Measurements from ENCODE around the gene ASB10. TPM values are rescaled to one million over a fixed set of nuclear protein-coding genes. Genes with fewer than 3 reads are reported as not detected.
A peak's percentile ranks its signal among the peaks of the same experiment; 100 is the strongest.

ASB10 gene
- total RNA-seq, 6 experiments from 2014 or later: not detected

GRCh38 chr7:151167197-151167961 is 19.7 kb downstream of the ASB10 start, which contains the start of gene GBX1:
Gene GBX1 (minus strand): TSS chr7:151167694. CDS start chr7:151167548, 146 bp downstream.
- Histone ChIP-seq H3K9me3 (no peaks in the 10 kb centered on the region), H3K4me1 (peaks cover 0 to 16% (median 4%) of the 10 kb centered on the region in 4 donors), H3K4me3 (peak within 1 kb of the TSS; percentile 26 to 42 (median 29)), H3K27ac (no peak within 1 kb of the TSS), H3K36me3 (no peaks in the 10 kb centered on the region), H3K27me3 (peaks cover 0 to 18% of the 10 kb centered on the region in 2 donors)
- TF ChIP-seq POLR2A (IDR thresholded peaks at IDR 0.05) (no peak), CTCF (IDR thresholded peaks at IDR 0.05) (no peak)
- WGBS (ENCODE audit: insufficient coverage, low coverage, low lambda C conversion rate, missing lambda C conversion rate): 0% methylated on average over 7 of the region's 101 CpGs
- DNase-seq: peak in 1 of 3 donors; percentile 41
- ATAC-seq: peak; percentile 29 to 47 (median 44)
- intact Hi-C loops (cut with DNase I): no loop called here

GRCh38 chr7:151166629-151167196 is 20.3 kb downstream of the ASB10 start:
- H3K4me1 ChIP-seq: peaks cover 0 to 16% (median 4%) of the 10 kb centered on the region in 4 donors
- DNase-seq (peak in 1 of 3 donors; percentile 29), ATAC-seq (peak in 1 of 4 donors; percentile 25)
- no peak overlapping the region for H3K27ac ChIP-seq
- no peaks in the 10 kb centered on the region for H3K9me3 ChIP-seq
- no peaks in the 10 kb centered on the region for H3K36me3 ChIP-seq
- H3K4me3 ChIP-seq: peak overlapping the region; percentile 18 to 42 (median 26)
- intact Hi-C loops (cut with DNase I): no loop called here
- WGBS (ENCODE audit: insufficient coverage, low coverage, low lambda C conversion rate, missing lambda C conversion rate): 40% methylated on average over 1 of the region's 31 CpGs
- H3K27me3 ChIP-seq: peaks cover 0 to 18% of the 10 kb centered on the region in 2 donors
- TF ChIP-seq POLR2A (IDR thresholded peaks at IDR 0.05): no peak
- TF ChIP-seq CTCF (IDR thresholded peaks at IDR 0.05): no peak

GRCh38 chr7:151161757-151162156 is 25.3 kb downstream of the ASB10 start:
- Histone ChIP-seq H3K4me3 (no peak overlapping the region), H3K9me3 (no peaks in the 10 kb centered on the region), H3K27me3 (peaks cover 0 to 2% of the 10 kb centered on the region in 2 donors), H3K36me3 (no peaks in the 10 kb centered on the region), H3K4me1 (peaks cover 0 to 2% (median under 1%) of the 10 kb centered on the region in 4 donors), H3K27ac (no peak overlapping the region)
- no peak for ATAC-seq
- intact Hi-C loops (cut with DNase I): no loop called here
- no peak for DNase-seq
- 82% methylated on average over 1 of the region's 1 CpG for WGBS (ENCODE audit: insufficient coverage, low coverage, low lambda C conversion rate, missing lambda C conversion rate)
- TF ChIP-seq CTCF (IDR thresholded peaks at IDR 0.05) (no peak), POLR2A (IDR thresholded peaks at IDR 0.05) (no peak)

GRCh38 chr7:151157645-151158329 is 29.3 kb downstream of the ASB10 start:
- Histone ChIP-seq H3K27me3 (no peaks in the 10 kb centered on the region), H3K9me3 (no peaks in the 10 kb centered on the region), H3K27ac (no peak overlapping the region), H3K36me3 (no peaks in the 10 kb centered on the region), H3K4me1 (no peaks in the 10 kb centered on the region), H3K4me3 (no peak overlapping the region)
- ATAC-seq (no peak), DNase-seq (peak in 1 of 3 donors; percentile 6)
- intact Hi-C loops (cut with DNase I): no loop called here
- 53% methylated on average over 7 of the region's 7 CpGs for WGBS (ENCODE audit: insufficient coverage, low coverage, low lambda C conversion rate, missing lambda C conversion rate)
- TF ChIP-seq CTCF (IDR thresholded peaks at IDR 0.05) (no peak), POLR2A (IDR thresholded peaks at IDR 0.05) (no peak)
